ENCODE measurements around the gene GPC6.

GPC6 gene

DNA sequence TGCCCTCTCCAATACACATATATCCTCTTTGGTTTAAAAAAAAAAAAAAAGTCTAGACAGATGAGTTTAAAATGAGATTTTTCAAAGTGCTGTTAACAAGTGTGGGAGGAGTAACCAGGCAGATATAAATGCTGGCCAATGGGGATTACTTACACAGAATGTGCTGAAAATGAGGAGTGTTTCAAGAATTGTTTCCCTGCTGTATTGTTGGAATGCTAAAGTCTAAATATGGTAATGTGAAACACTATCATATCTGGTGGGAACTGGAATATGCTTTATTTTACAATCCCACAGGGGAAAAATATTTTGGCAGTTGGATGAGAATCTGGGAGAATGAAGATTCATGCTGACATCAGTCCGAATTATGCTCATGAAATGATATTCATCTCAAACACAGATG is 1002.2 kb downstream of the GPC6 start:
- Histone ChIP-seq H3K36me3 (ENCODE audit: control insufficient read depth in 4 of 4, insufficient read depth in 4 of 4, low read length in 3 of 4) (no peaks in the 10 kb centered on the region), H3K27me3 (replicated peaks in 2 of 5; ENCODE audit: control insufficient read depth in 4 of 5, insufficient read depth in 5 of 5, low read length in 4 of 5) (no peaks in the 10 kb centered on the region), H3K9me3 (ENCODE audit: control extremely low read depth in 1 of 5, control insufficient read depth in 4 of 5, insufficient read depth in 2 of 5, low read depth in 1 of 5, low read length in 4 of 5) (no peaks in the 10 kb centered on the region), H3K27ac (ENCODE audit: insufficient read depth in 1 of 2, low read depth in 1 of 2, low read length in 2 of 2, poor library complexity in 1 of 2, severe bottlenecking in 2 of 2) (no peak overlapping the region), H3K4me3 (ENCODE audit: control insufficient read depth in 1 of 7, extremely low read depth in 1 of 7, insufficient read depth in 4 of 7, low read depth in 2 of 7, low read length in 6 of 7) (no peak overlapping the region), H3K4me1 (ENCODE audit: control extremely low read depth in 1 of 4, control insufficient read depth in 4 of 4, insufficient read depth in 4 of 4, low read length in 3 of 4) (no peaks in the 10 kb centered on the region)
- DNase-seq, result no peak
- ChIA-PET POLR2A (no interaction called here), CTCF (interaction anchor here (0.5 kb wide), 1 partner anchor 49 kb away, joined by 3 read pairs; no protein-coding TSS in a partner anchor)
- no CpG with 5 or more reads among the region's 1 CpG for WGBS (ENCODE audit: insufficient coverage)

DNA sequence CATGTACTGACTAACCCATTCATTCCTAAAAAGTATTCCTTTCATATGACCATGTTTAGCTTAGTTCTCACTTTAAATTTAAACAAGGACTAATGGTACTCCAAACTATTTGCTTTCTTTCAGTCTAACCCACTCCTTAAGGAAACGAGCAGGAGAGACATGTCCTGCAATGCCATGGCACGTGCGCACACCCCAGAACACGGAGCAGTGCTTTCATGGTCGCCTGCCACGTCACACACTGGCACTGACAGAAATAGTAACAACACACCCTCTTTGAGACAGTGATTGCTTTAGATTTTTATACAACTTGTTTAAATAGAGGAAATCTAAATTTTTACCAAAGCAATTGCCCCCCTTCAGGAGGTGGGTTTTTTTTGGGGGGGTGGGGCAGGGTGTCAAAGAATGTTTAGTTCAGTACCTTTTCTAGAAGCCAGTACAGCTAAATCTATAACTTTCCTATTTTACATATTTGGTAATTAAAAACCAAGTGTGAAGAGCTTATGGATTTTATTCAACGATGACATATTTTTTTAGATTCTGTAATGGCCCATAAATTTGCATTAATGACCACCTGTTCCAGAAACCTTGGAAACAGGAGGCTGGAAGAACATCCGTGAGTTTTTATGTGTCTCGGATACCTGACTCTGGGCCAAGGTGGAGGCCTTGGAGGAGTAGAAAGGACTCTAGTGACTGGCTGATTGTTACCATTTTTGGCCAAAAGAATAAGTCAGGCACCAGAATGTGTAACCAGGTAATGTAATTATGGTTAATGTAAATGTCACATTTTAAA is 1005.7 kb downstream of the GPC6 start:
- WGBS (ENCODE audit: insufficient coverage), result 100% methylated on average over 1 of the region's 9 CpGs
- Histone ChIP-seq H3K4me1 (ENCODE audit: control extremely low read depth in 1 of 4, control insufficient read depth in 4 of 4, insufficient read depth in 4 of 4, low read length in 3 of 4) (peaks cover 6 to 14% (median 14%) of the 10 kb centered on the region in 4 experiments), H3K27ac (ENCODE audit: insufficient read depth in 1 of 2, low read depth in 1 of 2, low read length in 2 of 2, poor library complexity in 1 of 2, severe bottlenecking in 2 of 2) (no peak overlapping the region), H3K36me3 (ENCODE audit: control insufficient read depth in 4 of 4, insufficient read depth in 4 of 4, low read length in 3 of 4) (no peaks in the 10 kb centered on the region), H3K9me3 (ENCODE audit: control extremely low read depth in 1 of 5, control insufficient read depth in 4 of 5, insufficient read depth in 2 of 5, low read depth in 1 of 5, low read length in 4 of 5) (no peaks in the 10 kb centered on the region), H3K4me3 (ENCODE audit: control insufficient read depth in 1 of 7, extremely low read depth in 1 of 7, insufficient read depth in 4 of 7, low read depth in 2 of 7, low read length in 6 of 7) (no peak overlapping the region), H3K27me3 (replicated peaks in 2 of 5; ENCODE audit: control insufficient read depth in 4 of 5, insufficient read depth in 5 of 5, low read length in 4 of 5) (no peaks in the 10 kb centered on the region)
- ChIA-PET CTCF (interaction anchor here (0.9 to 1.2 kb wide), 2 partner anchors 10 to 131 kb away, joined by 3 to 4 read pairs; no protein-coding TSS in a partner anchor), POLR2A (no interaction called here)
- DNase-seq, result no peak

DNA sequence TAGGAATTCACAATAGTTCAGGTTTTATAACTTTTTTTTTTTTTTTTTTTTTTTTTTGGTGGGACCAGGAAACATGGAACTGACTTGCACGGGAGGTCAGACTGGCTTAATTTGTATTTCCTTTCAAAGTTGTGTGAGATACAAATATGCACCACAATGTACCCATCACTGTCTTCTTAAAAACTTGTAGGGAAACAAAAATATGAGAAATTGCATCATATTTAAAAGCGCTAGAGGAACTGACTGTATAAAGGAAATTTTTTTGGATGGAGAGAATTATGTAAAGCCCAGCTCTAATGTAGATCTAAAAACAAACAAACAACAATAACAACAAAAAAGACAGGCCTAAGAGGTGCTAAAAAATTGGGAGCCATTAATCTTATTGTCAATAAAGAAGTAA is 1006.3 kb downstream of the GPC6 start:
- no CpG with 5 or more reads among the region's 2 CpGs for WGBS (ENCODE audit: insufficient coverage)
- peaks cover 6 to 20% (median 16%) of the 10 kb centered on the region in 4 experiments for H3K4me1 ChIP-seq (ENCODE audit: control extremely low read depth in 1 of 4, control insufficient read depth in 4 of 4, insufficient read depth in 4 of 4, low read length in 3 of 4)
- DNase-seq, result no peak

DNA sequence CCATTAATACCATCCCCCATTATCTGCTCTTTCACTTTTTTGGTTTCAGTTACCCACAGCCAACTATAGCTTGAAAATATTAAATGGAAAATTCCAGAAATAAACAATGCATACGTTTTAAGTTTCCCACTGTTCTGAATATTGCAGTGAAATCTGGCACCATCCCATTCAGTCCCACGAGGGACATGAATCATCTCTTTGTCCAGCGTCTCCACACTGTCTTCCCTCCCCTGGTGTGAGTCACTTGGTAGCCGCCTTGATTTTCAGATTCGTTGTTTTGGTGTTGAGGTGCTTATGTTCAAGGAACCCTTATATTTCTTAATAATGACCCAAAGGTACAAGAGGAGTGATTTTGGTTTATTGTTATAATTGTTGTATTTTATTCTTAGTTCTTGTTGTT is 1006.8 kb downstream of the GPC6 start:
- ChIA-PET CTCF (no interaction called here), POLR2A (no interaction called here)
- no peak overlapping the region for H3K27ac ChIP-seq (ENCODE audit: insufficient read depth in 1 of 2, low read depth in 1 of 2, low read length in 2 of 2, poor library complexity in 1 of 2, severe bottlenecking in 2 of 2)
- no peaks in the 10 kb centered on the region for H3K9me3 ChIP-seq (ENCODE audit: control extremely low read depth in 1 of 5, control insufficient read depth in 4 of 5, insufficient read depth in 2 of 5, low read depth in 1 of 5, low read length in 4 of 5)
- H3K4me3 ChIP-seq (ENCODE audit: control insufficient read depth in 1 of 7, extremely low read depth in 1 of 7, insufficient read depth in 4 of 7, low read depth in 2 of 7, low read length in 6 of 7), result no peak overlapping the region
- H3K27me3 ChIP-seq (replicated peaks in 2 of 5; ENCODE audit: control insufficient read depth in 4 of 5, insufficient read depth in 5 of 5, low read length in 4 of 5), result no peaks in the 10 kb centered on the region
- WGBS (ENCODE audit: insufficient coverage), result 100% methylated on average over 2 of the region's 5 CpGs
- peaks cover 6 to 21% (median 16%) of the 10 kb centered on the region in 4 experiments for H3K4me1 ChIP-seq (ENCODE audit: control extremely low read depth in 1 of 4, control insufficient read depth in 4 of 4, insufficient read depth in 4 of 4, low read length in 3 of 4)
- H3K36me3 ChIP-seq (ENCODE audit: control insufficient read depth in 4 of 4, insufficient read depth in 4 of 4, low read length in 3 of 4), result no peaks in the 10 kb centered on the region
- DNase-seq, result no peak

More for the DNA sequence above, 1006.3 kb downstream of the GPC6 start:
- CTCF ChIA-PET, result no interaction called here
- H3K36me3 ChIP-seq (ENCODE audit: control insufficient read depth in 4 of 4, insufficient read depth in 4 of 4, low read length in 3 of 4), result no peaks in the 10 kb centered on the region
- no peak overlapping the region for H3K4me3 ChIP-seq (ENCODE audit: control insufficient read depth in 1 of 7, extremely low read depth in 1 of 7, insufficient read depth in 4 of 7, low read depth in 2 of 7, low read length in 6 of 7)
- no peaks in the 10 kb centered on the region for H3K9me3 ChIP-seq (ENCODE audit: control extremely low read depth in 1 of 5, control insufficient read depth in 4 of 5, insufficient read depth in 2 of 5, low read depth in 1 of 5, low read length in 4 of 5)
- POLR2A ChIA-PET, result no interaction called here
- no peak overlapping the region for H3K27ac ChIP-seq (ENCODE audit: insufficient read depth in 1 of 2, low read depth in 1 of 2, low read length in 2 of 2, poor library complexity in 1 of 2, severe bottlenecking in 2 of 2)
- H3K27me3 ChIP-seq (replicated peaks in 2 of 5; ENCODE audit: control insufficient read depth in 4 of 5, insufficient read depth in 5 of 5, low read length in 4 of 5), result no peaks in the 10 kb centered on the region

DNA sequence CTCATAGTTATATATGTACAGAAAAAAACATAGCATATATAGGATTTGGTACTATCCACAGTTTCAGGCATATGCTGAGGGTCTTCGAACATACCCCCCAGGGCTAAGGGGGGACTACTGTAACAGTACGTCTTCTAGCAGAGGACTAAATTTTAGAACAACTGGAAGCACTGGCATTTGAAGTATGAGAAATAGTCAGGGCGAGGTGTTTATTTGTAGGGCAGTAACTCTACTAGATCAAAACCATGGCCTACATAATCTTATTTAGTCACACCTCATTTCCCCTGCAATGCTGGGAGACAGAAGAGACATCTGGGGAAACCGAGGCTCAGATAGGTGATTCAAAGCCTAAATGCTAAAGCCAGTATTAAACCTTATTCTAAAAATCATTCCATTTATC is 1007.2 kb downstream of the GPC6 start:
- CTCF ChIA-PET, result no interaction called here
- POLR2A ChIA-PET, result no interaction called here
- WGBS (ENCODE audit: insufficient coverage), result 100% methylated on average over 1 of the region's 4 CpGs

DNA sequence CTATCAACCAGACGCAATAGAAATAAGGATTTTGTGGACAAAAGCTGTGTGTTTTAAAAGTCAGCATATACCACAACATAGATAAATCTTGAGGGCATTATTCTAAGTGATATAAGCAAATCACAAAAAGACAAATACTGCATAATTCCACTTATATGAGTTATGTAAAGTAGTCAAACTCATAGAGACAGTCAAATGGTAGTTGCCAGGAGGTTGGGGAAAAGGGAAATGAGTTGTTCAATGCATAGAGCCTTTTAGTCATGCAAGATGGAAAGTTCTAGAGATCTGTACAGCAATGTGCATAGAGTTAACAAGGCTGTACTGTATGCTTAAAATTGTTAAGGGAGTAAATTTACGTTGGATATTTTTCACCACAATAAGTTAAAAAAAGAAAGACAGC is 1008.1 kb downstream of the GPC6 start:
- Histone ChIP-seq H3K27me3 (replicated peaks in 2 of 5; ENCODE audit: control insufficient read depth in 4 of 5, insufficient read depth in 5 of 5, low read length in 4 of 5) (no peaks in the 10 kb centered on the region), H3K36me3 (ENCODE audit: control insufficient read depth in 4 of 4, insufficient read depth in 4 of 4, low read length in 3 of 4) (no peaks in the 10 kb centered on the region), H3K4me1 (ENCODE audit: control extremely low read depth in 1 of 4, control insufficient read depth in 4 of 4, insufficient read depth in 4 of 4, low read length in 3 of 4) (peaks cover 11 to 35% (median 23%) of the 10 kb centered on the region in 4 experiments), H3K4me3 (ENCODE audit: control insufficient read depth in 1 of 7, extremely low read depth in 1 of 7, insufficient read depth in 4 of 7, low read depth in 2 of 7, low read length in 6 of 7) (no peak overlapping the region), H3K27ac (ENCODE audit: insufficient read depth in 1 of 2, low read depth in 1 of 2, low read length in 2 of 2, poor library complexity in 1 of 2, severe bottlenecking in 2 of 2) (no peak overlapping the region), H3K9me3 (ENCODE audit: control extremely low read depth in 1 of 5, control insufficient read depth in 4 of 5, insufficient read depth in 2 of 5, low read depth in 1 of 5, low read length in 4 of 5) (no peaks in the 10 kb centered on the region)
- no CpG with 5 or more reads among the region's 2 CpGs for WGBS (ENCODE audit: insufficient coverage)
- ChIA-PET POLR2A (no interaction called here), CTCF (no interaction called here)
- DNase-seq, result no peak

More for the DNA sequence above, 1007.2 kb downstream of the GPC6 start:
- no peaks in the 10 kb centered on the region for H3K27me3 ChIP-seq (replicated peaks in 2 of 5; ENCODE audit: control insufficient read depth in 4 of 5, insufficient read depth in 5 of 5, low read length in 4 of 5)
- H3K9me3 ChIP-seq (ENCODE audit: control extremely low read depth in 1 of 5, control insufficient read depth in 4 of 5, insufficient read depth in 2 of 5, low read depth in 1 of 5, low read length in 4 of 5), result no peaks in the 10 kb centered on the region
- no peak overlapping the region for H3K27ac ChIP-seq (ENCODE audit: insufficient read depth in 1 of 2, low read depth in 1 of 2, low read length in 2 of 2, poor library complexity in 1 of 2, severe bottlenecking in 2 of 2)
- H3K4me1 ChIP-seq (ENCODE audit: control extremely low read depth in 1 of 4, control insufficient read depth in 4 of 4, insufficient read depth in 4 of 4, low read length in 3 of 4), result peaks cover 7 to 26% (median 17%) of the 10 kb centered on the region in 4 experiments
- H3K4me3 ChIP-seq (ENCODE audit: control insufficient read depth in 1 of 7, extremely low read depth in 1 of 7, insufficient read depth in 4 of 7, low read depth in 2 of 7, low read length in 6 of 7), result no peak overlapping the region
- H3K36me3 ChIP-seq (ENCODE audit: control insufficient read depth in 4 of 4, insufficient read depth in 4 of 4, low read length in 3 of 4), result no peaks in the 10 kb centered on the region
- DNase-seq, result no peak

DNA sequence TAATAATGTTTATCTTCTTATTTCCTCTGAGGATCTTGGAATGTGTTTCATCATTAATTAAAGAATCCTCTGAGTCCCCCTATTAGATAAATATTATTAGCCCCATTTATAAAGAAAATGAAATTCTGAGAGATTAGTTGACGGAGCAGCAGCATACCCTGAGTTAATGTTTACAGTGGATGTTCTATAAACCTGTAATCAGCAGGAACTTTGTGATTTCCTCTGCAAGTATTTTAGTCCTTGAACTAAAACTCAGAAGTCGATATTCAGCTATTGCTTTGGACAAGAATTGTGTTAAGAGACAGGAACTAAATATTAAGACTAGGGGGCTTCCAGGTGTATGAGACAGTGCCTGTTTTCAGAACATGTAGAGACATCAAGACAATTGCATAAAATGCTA is 1009.5 kb downstream of the GPC6 start:
- Histone ChIP-seq H3K27ac (ENCODE audit: insufficient read depth in 1 of 2, low read depth in 1 of 2, low read length in 2 of 2, poor library complexity in 1 of 2, severe bottlenecking in 2 of 2) (peak overlapping the region in 1 of 2 experiments; percentile 59), H3K9me3 (ENCODE audit: control extremely low read depth in 1 of 5, control insufficient read depth in 4 of 5, insufficient read depth in 2 of 5, low read depth in 1 of 5, low read length in 4 of 5) (no peaks in the 10 kb centered on the region), H3K4me1 (ENCODE audit: control extremely low read depth in 1 of 4, control insufficient read depth in 4 of 4, insufficient read depth in 4 of 4, low read length in 3 of 4) (peaks cover 11 to 36% (median 24%) of the 10 kb centered on the region in 4 experiments), H3K4me3 (ENCODE audit: control insufficient read depth in 1 of 7, extremely low read depth in 1 of 7, insufficient read depth in 4 of 7, low read depth in 2 of 7, low read length in 6 of 7) (no peak overlapping the region), H3K36me3 (ENCODE audit: control insufficient read depth in 4 of 4, insufficient read depth in 4 of 4, low read length in 3 of 4) (no peaks in the 10 kb centered on the region), H3K27me3 (replicated peaks in 2 of 5; ENCODE audit: control insufficient read depth in 4 of 5, insufficient read depth in 5 of 5, low read length in 4 of 5) (no peaks in the 10 kb centered on the region)
- ChIA-PET CTCF (interaction anchor here (1.2 kb wide), 1 partner anchor 43 kb away, joined by 3 read pairs; no protein-coding TSS in a partner anchor), POLR2A (no interaction called here)
- DNase-seq, result no peak
- no CpG with 5 or more reads among the region's 2 CpGs for WGBS (ENCODE audit: insufficient coverage)

Measured in common myeloid progenitor, CD34-positive (primary cell).